Osteocyte (in vitro differentiated cells): Measurements from ENCODE around the gene TET2. TPM values are rescaled to one million over a fixed set of nuclear protein-coding genes. Genes with fewer than 3 reads are reported as not detected.

Source experiments
- DNase-seq: peaks from one replicate; pipeline ENCODE4 v3.0.0; 2021; ENCODE audit warnings: mixed read lengths; ENCODE audit not compliant: unreplicated experiment; ENCODE audit errors: extremely low spot score
- H3K27ac Mint-ChIP-seq: one replicate; pipeline ENCODE4 v1.8.0; 2021; ENCODE audit warnings: mild to moderate bottlenecking, mixed read lengths; ENCODE audit not compliant: unreplicated experiment
- H3K27me3 Mint-ChIP-seq: one replicate; pipeline ENCODE4 v1.8.0; 2021; ENCODE audit warnings: mixed read lengths; ENCODE audit not compliant: unreplicated experiment
- H3K36me3 Mint-ChIP-seq: one replicate; pipeline ENCODE4 v1.8.0; 2021; ENCODE audit warnings: mixed read lengths; ENCODE audit not compliant: unreplicated experiment
- H3K4me1 Mint-ChIP-seq: one replicate; pipeline ENCODE4 v1.8.0; 2021; ENCODE audit warnings: mixed read lengths; ENCODE audit not compliant: unreplicated experiment
- H3K4me3 Mint-ChIP-seq: one replicate; pipeline ENCODE4 v1.8.0; 2021; ENCODE audit warnings: mild to moderate bottlenecking, moderate library complexity, mixed read lengths; ENCODE audit not compliant: unreplicated experiment
- H3K9me3 Mint-ChIP-seq: one replicate; pipeline ENCODE4 v1.8.0; 2021; ENCODE audit warnings: mixed read lengths; ENCODE audit not compliant: unreplicated experiment
- total RNA-seq: library from RNA; stranded (reverse); gene quantifications from 2 replicates; pipeline ENCODE4 v1.2.1, GENCODE V29; 2021
- TF ChIP-seq, protein P1 (sequence below): fragments of 200-600 bp; sonication (generic); IDR thresholded peaks from 2 replicates; pipeline ENCODE4 v1.5.0; 2021; ENCODE audit warnings: antibody characterized with exemption, mild to moderate bottlenecking, moderate library complexity

TET2 gene
- total RNA-seq, 1 donor from 2014 or later: 23.7 TPM

DNA sequence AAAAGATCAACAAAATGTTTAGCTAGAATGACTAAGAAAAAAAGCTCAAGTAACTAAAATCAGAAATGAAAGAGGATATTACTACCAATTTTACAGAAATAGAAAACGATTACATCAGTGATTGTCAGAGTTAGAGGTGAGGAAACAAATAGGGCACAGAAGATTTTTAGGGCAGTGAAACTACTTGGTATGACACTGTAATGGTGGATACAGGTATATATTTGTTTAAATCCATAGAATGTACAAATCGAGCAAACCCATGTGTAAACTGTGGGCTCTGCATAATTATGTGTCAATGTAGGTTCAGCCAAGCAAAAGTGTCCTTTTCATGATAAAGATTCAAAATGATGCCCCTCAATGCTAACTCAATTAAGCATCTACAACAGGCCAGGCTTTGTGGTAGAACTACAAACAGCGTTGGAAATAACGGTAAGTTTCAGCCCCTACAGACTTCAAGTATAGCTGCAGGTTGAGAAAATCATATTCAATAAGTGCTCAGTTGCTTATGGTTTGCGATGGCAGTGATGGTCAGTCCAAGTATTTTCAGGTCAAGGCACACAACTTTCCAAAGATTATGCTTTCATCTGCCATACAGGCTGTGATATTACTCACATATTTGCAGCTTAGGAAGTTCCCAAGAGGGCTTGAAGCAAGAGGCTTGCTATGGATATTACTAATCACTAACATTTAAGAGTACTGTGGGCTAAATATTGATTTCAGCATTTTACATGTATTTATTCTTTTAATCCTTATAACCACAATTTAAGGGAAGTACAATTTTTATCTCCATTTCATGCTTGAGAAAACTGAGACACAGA lies 158.6 kb downstream of the TET2 start:
- Mint-ChIP-seq H3K4me1 (no peaks in the 10 kb centered on the region), H3K4me3 (no peak overlapping the region), H3K36me3 (no peaks in the 10 kb centered on the region), H3K27ac (no peak overlapping the region), H3K9me3 (peaks cover 36% of the 10 kb centered on the region), H3K27me3 (peaks cover 5% of the 10 kb centered on the region)
- DNase-seq: no peak
- TF ChIP-seq, protein P1, sequence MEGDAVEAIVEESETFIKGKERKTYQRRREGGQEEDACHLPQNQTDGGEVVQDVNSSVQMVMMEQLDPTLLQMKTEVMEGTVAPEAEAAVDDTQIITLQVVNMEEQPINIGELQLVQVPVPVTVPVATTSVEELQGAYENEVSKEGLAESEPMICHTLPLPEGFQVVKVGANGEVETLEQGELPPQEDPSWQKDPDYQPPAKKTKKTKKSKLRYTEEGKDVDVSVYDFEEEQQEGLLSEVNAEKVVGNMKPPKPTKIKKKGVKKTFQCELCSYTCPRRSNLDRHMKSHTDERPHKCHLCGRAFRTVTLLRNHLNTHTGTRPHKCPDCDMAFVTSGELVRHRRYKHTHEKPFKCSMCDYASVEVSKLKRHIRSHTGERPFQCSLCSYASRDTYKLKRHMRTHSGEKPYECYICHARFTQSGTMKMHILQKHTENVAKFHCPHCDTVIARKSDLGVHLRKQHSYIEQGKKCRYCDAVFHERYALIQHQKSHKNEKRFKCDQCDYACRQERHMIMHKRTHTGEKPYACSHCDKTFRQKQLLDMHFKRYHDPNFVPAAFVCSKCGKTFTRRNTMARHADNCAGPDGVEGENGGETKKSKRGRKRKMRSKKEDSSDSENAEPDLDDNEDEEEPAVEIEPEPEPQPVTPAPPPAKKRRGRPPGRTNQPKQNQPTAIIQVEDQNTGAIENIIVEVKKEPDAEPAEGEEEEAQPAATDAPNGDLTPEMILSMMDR: no peak

DNA sequence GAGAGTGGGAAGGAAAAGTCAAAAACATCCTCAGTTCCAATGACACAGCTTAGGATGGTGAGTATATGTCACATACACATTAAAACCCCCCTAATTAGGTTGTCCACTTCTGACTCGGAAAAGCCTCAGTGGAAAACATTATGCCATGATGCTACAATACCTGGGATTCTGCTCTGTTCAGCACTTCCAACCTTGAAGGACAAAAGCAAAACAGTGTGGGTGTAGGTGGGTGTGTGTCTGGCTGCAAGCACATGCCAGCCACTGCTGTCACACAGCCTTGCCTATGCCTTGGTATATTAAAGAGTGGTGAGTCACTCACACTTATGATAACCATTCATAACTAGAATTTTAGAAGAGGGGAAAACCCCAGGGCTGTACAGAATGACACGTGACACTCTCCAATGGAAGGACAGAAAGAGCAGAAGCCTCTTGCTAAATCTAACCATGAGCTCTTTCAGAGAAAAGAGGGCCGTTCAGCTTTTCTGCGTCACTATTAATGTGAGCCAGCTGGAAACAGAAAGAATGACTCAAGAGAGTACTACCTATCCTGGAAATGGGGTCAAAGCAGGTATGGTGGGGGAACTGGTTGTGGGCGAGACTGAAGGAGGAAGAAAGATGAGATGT lies 159.6 kb downstream of the TET2 start:
- peaks cover under 1% of the 10 kb centered on the region for H3K27me3 Mint-ChIP-seq
- H3K9me3 Mint-ChIP-seq: peaks cover 33% of the 10 kb centered on the region
- H3K36me3 Mint-ChIP-seq: no peaks in the 10 kb centered on the region
- H3K27ac Mint-ChIP-seq: no peak overlapping the region
- DNase-seq: no peak
- no peaks in the 10 kb centered on the region for H3K4me1 Mint-ChIP-seq
- TF ChIP-seq, protein P1: no peak
- no peak overlapping the region for H3K4me3 Mint-ChIP-seq

DNA sequence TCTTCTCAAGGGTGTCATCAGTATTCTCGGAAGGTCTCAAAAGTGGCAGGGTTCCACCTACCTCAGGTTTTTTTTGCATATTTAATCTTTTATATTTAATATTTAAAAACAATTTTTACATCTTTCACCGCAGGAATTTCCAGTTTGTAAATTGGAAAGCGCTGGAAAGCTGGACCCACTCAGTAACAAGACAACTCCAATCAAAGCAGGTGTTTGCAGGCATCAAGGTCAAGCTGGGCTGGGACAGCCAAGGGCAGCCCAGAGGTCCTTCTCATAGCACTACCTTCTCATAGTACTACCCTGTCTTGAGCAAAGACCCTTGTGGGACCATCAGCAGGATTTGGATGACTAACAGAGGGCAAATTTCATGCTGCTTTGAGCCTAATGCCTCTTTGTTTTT lies 160.1 kb downstream of the TET2 start:
- Mint-ChIP-seq H3K4me3 (no peak overlapping the region), H3K27ac (no peak overlapping the region), H3K4me1 (no peaks in the 10 kb centered on the region), H3K36me3 (no peaks in the 10 kb centered on the region), H3K9me3 (peaks cover 31% of the 10 kb centered on the region), H3K27me3 (no peaks in the 10 kb centered on the region)
- no peak for DNase-seq
- TF ChIP-seq, protein P1: no peak

DNA sequence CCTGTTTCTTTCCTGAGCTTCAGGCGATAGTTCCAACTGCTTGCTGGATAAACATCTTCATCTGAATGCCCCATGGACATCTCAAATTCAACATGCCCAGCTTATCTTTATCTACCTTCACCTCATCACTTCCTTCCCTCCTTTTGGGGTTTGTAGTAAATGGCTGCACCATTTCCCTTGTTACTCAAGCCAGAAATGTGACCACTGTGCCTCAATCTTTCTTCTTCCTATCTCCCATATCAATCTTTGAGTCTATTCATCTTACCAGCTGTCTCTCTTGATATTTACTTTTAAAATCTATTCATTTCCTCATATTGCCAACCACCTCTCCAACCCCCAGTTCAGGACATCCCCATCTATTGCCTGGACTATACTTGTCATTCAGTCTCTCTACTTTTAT lies 171.8 kb downstream of the TET2 start:
- TF ChIP-seq, protein P1: no peak
- H3K27me3 Mint-ChIP-seq: no peaks in the 10 kb centered on the region
- no peaks in the 10 kb centered on the region for H3K4me1 Mint-ChIP-seq
- DNase-seq: no peak
- no peak overlapping the region for H3K4me3 Mint-ChIP-seq
- H3K9me3 Mint-ChIP-seq: peaks cover 24% of the 10 kb centered on the region
- no peaks in the 10 kb centered on the region for H3K36me3 Mint-ChIP-seq
- no peak overlapping the region for H3K27ac Mint-ChIP-seq

DNA sequence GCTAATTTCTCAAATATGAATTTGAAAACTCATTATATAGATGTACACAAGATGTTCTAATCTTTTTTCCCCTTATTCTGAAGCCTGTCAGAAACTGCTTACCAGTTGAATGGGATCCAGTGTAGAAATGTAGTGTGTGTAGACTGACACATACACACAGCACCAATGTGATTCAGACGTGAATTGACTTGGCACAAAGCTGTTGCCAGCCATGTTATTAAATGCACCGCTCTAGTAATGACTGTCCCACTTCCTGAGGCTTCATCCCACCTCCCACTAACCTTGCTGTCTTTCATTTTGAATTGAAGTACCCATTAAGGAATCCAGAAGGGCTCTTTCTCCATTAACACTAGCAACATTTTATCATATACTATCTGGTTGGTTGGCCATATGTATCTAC lies 180.5 kb downstream of the TET2 start:
- Mint-ChIP-seq H3K36me3 (no peaks in the 10 kb centered on the region), H3K27ac (no peak overlapping the region), H3K9me3 (no peaks in the 10 kb centered on the region), H3K27me3 (no peaks in the 10 kb centered on the region), H3K4me1 (no peaks in the 10 kb centered on the region), H3K4me3 (no peak overlapping the region)
- DNase-seq: no peak
- TF ChIP-seq, protein P1: no peak
